Osteocyte (in vitro differentiated cells): ENCODE results near the gene ZNF273. TPM values are rescaled to one million over a fixed set of nuclear protein-coding genes. Genes with fewer than 3 reads are reported as not detected.
"Not testable (repeated sequence)": the region's sequence is repeated elsewhere in the genome, so short reads cannot be mapped to it uniquely, and the experiment has no call there.

Experiments used
- DNase-seq: peaks from one replicate; pipeline ENCODE4 v3.0.0; 2021; ENCODE audit warnings: mixed read lengths; ENCODE audit not compliant: unreplicated experiment; ENCODE audit errors: extremely low spot score
- H3K27ac Mint-ChIP-seq: one replicate; pipeline ENCODE4 v1.8.0; 2021; ENCODE audit warnings: mild to moderate bottlenecking, mixed read lengths; ENCODE audit not compliant: unreplicated experiment
- H3K27me3 Mint-ChIP-seq: one replicate; pipeline ENCODE4 v1.8.0; 2021; ENCODE audit warnings: mixed read lengths; ENCODE audit not compliant: unreplicated experiment
- H3K36me3 Mint-ChIP-seq: one replicate; pipeline ENCODE4 v1.8.0; 2021; ENCODE audit warnings: mixed read lengths; ENCODE audit not compliant: unreplicated experiment
- H3K4me1 Mint-ChIP-seq: one replicate; pipeline ENCODE4 v1.8.0; 2021; ENCODE audit warnings: mixed read lengths; ENCODE audit not compliant: unreplicated experiment
- H3K4me3 Mint-ChIP-seq: one replicate; pipeline ENCODE4 v1.8.0; 2021; ENCODE audit warnings: mild to moderate bottlenecking, moderate library complexity, mixed read lengths; ENCODE audit not compliant: unreplicated experiment
- H3K9me3 Mint-ChIP-seq: one replicate; pipeline ENCODE4 v1.8.0; 2021; ENCODE audit warnings: mixed read lengths; ENCODE audit not compliant: unreplicated experiment
- CTCF ChIP-seq: fragments of 200-600 bp; sonication (generic); IDR thresholded peaks from 2 replicates; pipeline ENCODE4 v1.5.0; 2021; ENCODE audit warnings: antibody characterized with exemption, mild to moderate bottlenecking, moderate library complexity
- long read RNA-seq: library from polyadenylated mRNA; unstranded; transcript quantifications from one replicate; pipeline ENCODE4 v2.0.0, GENCODE V29; 2021
- total RNA-seq: library from RNA; stranded (reverse); gene quantifications from 2 replicates; pipeline ENCODE4 v1.2.1, GENCODE V29; 2021

The ZNF273 gene
- 1.8 and 2.8 TPM in 2 replicates for total RNA-seq
- long read RNA-seq, partial matches to known transcripts = 0 of 5 reads
- long read RNA-seq, other reads (novel, unspliced or antisense) = 3 of 5 reads

- Mint-ChIP-seq H3K4me1 (peaks cover 40% of the 10 kb centered on the region), H3K9me3 (no peaks in the 10 kb centered on the region), H3K36me3 (no peaks in the 10 kb centered on the region), H3K27ac (peak within 1 kb of the TSS; percentile 98), H3K4me3 (peak within 1 kb of the TSS; percentile 96), H3K27me3 (no peaks in the 10 kb centered on the region)
- peak; percentile 95 for DNase-seq
- TF ChIP-seq CTCF = no peak
Measured at GRCh38 chr7:64902806-64903721, at the start of gene ZNF273. Gene ZNF273, plus strand, starts transcription at chr7:64903273. Its CDS starts 45 bp downstream, at chr7:64903318.

- Mint-ChIP-seq H3K36me3 (no peaks in the 10 kb centered on the region), H3K9me3 (peaks cover 5% of the 10 kb centered on the region), H3K27ac (no peak overlapping the region), H3K27me3 (no peaks in the 10 kb centered on the region), H3K4me3 (no peak overlapping the region), H3K4me1 (no peaks in the 10 kb centered on the region)
- no peak for DNase-seq
- no peak for TF ChIP-seq CTCF
Measured at GRCh38 chr7:64853679-64854078, 49.4 kb upstream of the ZNF273 start.

GRCh38 chr7:64854969-64855368, 48.1 kb upstream of the ZNF273 start:
- no peaks in the 10 kb centered on the region for H3K9me3 Mint-ChIP-seq

GRCh38 chr7:64863021-64863420, 40.1 kb upstream of the ZNF273 start:
- Mint-ChIP-seq H3K9me3 (peaks cover 13% of the 10 kb centered on the region), H3K4me1 (no peaks in the 10 kb centered on the region), H3K4me3 (no peak overlapping the region), H3K27ac (no peak overlapping the region), H3K27me3 (no peaks in the 10 kb centered on the region), H3K36me3 (no peaks in the 10 kb centered on the region)
- no peak for TF ChIP-seq CTCF
- peak; percentile 73 for DNase-seq

More at GRCh38 chr7:64854969-64855368, 48.1 kb upstream of the ZNF273 start:
- H3K4me3 Mint-ChIP-seq = no peak overlapping the region
- no peaks in the 10 kb centered on the region for H3K27me3 Mint-ChIP-seq
- no peak for TF ChIP-seq CTCF
- no peaks in the 10 kb centered on the region for H3K4me1 Mint-ChIP-seq
- no peaks in the 10 kb centered on the region for H3K36me3 Mint-ChIP-seq
- H3K27ac Mint-ChIP-seq = no peak overlapping the region
- no peak for DNase-seq

- H3K4me1 Mint-ChIP-seq, H3K27ac Mint-ChIP-seq, H3K27me3 Mint-ChIP-seq, DNase-seq, H3K4me3 Mint-ChIP-seq, H3K36me3 Mint-ChIP-seq: not testable (repeated sequence)
- H3K9me3 Mint-ChIP-seq = peaks cover 13% of the 10 kb centered on the region
Measured at GRCh38 chr7:64863530-64863929, 39.5 kb upstream of the ZNF273 start.
